GM12878 (cell line): ENCODE results near the gene C8B. TPM values are rescaled to one million over a fixed set of nuclear protein-coding genes. Genes with fewer than 3 reads are reported as not detected.

Source experiments
- ATAC-seq: fragments of 200-7000 bp; cut with Tn5 transposase; 3 replicates; pipeline ENCODE4 v1.9.1; 2020; ENCODE audit warnings: mild to moderate bottlenecking, moderate library complexity
- BruUV-seq: library from RNA; stranded (reverse); fragments of 400-500 nt; replicated peaks from 2 replicates; lab custom pipeline; 2021; lab: Mats Ljungman, UMichigan
- CTCF ChIA-PET: fragments of 300-600 bp; sonication (Branson Sonifier 250); formaldehyde crosslinking; extraction: SDS; loops from one replicate; lab custom pipeline; 2021; ENCODE audit warnings: inconsistent platforms; lab: Yijun Ruan, JAX
- POLR2A ChIA-PET: fragments of 350-600 bp; formaldehyde crosslinking; extraction: SDS; loops from one replicate; lab custom pipeline; 2021; ENCODE audit warnings: inconsistent platforms; lab: Charles Lee
- RAD21 ChIA-PET: fragments of 300-600 bp; sonication (Branson Sonifier 250); formaldehyde crosslinking; loops from one replicate; lab custom pipeline; 2023; ENCODE audit warnings: antibody characterized with exemption; ENCODE audit not compliant: unreplicated experiment; lab: Charles Lee
- SMC1A ChIA-PET: fragments of 300-600 bp; sonication (Branson Sonifier 250); formaldehyde crosslinking; loops from one replicate; lab custom pipeline; 2023; ENCODE audit not compliant: unreplicated experiment, uncharacterized antibody; lab: Charles Lee
- DNase-seq: peaks from one replicate; pipeline ENCODE4 v3.0.0-alpha.2; 2011; ENCODE audit warnings: low read depth, low spot score
- FAIRE-seq: peaks from 3 replicates; lab custom pipeline; 2011; peaks lifted over from hg19 to GRCh38; lab: Jason Lieb, UNC
- H2AFZ ChIP-seq: 2 replicates; pipeline ENCODE4 v1.6.0; 2011; ENCODE audit warnings: low read depth, low read length, control low read depth; ENCODE audit not compliant: control insufficient read depth
- H3K27ac ChIP-seq: 2 replicates; pipeline ENCODE4 v1.5.1; 2011; ENCODE audit warnings: control low read depth; ENCODE audit not compliant: control insufficient read depth, insufficient read depth
- H3K27me3 ChIP-seq, 2 experiments: replicated peaks in 1 of 2; 2 replicates each; pipeline versions ENCODE4 v1.6.0 to v1.6.1; 2011; ENCODE audit warnings: low read length in 1 of 2; ENCODE audit not compliant: control insufficient read depth in 2 of 2, insufficient read depth in 2 of 2
- H3K36me3 ChIP-seq, 2 experiments: 2 replicates each; pipeline ENCODE4 v1.5.1; 2011; ENCODE audit warnings: low read length in 1 of 2; ENCODE audit not compliant: control insufficient read depth in 2 of 2, insufficient read depth in 2 of 2
- H3K4me1 ChIP-seq: 2 replicates; pipeline ENCODE4 v1.6.1; 2011; ENCODE audit warnings: mild to moderate bottlenecking, low read length, moderate library complexity, mixed read lengths; ENCODE audit not compliant: control insufficient read depth, insufficient read depth
- H3K4me2 ChIP-seq: 2 replicates; pipeline ENCODE4 v1.6.0; 2011; ENCODE audit warnings: control low read depth; ENCODE audit not compliant: control insufficient read depth, insufficient read depth
- H3K4me3 ChIP-seq: fragments of 200-600 bp; sonication (generic); 2 replicates; pipeline ENCODE4 v1.5.1; 2016
- H3K79me2 ChIP-seq: 2 replicates; pipeline ENCODE4 v1.6.0; 2011; ENCODE audit warnings: low read length; ENCODE audit not compliant: control insufficient read depth, insufficient read depth
- H3K9ac ChIP-seq: 2 replicates; pipeline ENCODE4 v1.8.0; 2011; ENCODE audit warnings: low read length, control low read depth, mixed read lengths; ENCODE audit not compliant: control insufficient read depth, insufficient read depth
- H3K9me3 ChIP-seq: replicated peaks from 3 replicates; pipeline ENCODE4 v1.5.1; 2011; ENCODE audit warnings: mild to moderate bottlenecking, low read length; ENCODE audit not compliant: control insufficient read depth, insufficient read depth
- H4K20me1 ChIP-seq: 2 replicates; pipeline ENCODE4 v1.6.0; 2011; ENCODE audit not compliant: control insufficient read depth, insufficient read depth
- BACH1 ChIP-seq: fragments of 450-650 bp; IDR thresholded peaks from 2 replicates; pipeline ENCODE4 v1.6.1; 2017; ENCODE audit warnings: mild to moderate bottlenecking, borderline replicate concordance
- BMI1 ChIP-seq: fragments of 450-650 bp; IDR thresholded peaks from 2 replicates; pipeline ENCODE4 v1.6.1; 2016; ENCODE audit warnings: mild to moderate bottlenecking, moderate library complexity, borderline replicate concordance
- CBFB ChIP-seq: IDR thresholded peaks from 2 replicates; pipeline ENCODE4 v1.6.1; 2016; ENCODE audit warnings: antibody characterized with exemption, low read depth
- EED ChIP-seq: sonication (generic); IDR thresholded peaks from 2 replicates; pipeline ENCODE4 v1.6.1; 2016; ENCODE audit warnings: antibody characterized with exemption, low read depth
- ELK1 ChIP-seq: IDR thresholded peaks from 2 replicates; pipeline ENCODE4 v1.6.1; 2012; ENCODE audit warnings: low read depth, low read length, improper control_type of control experiment
- FOXK2 ChIP-seq: fragments of 450-650 bp; IDR thresholded peaks from 2 replicates; pipeline ENCODE4 v1.6.1; 2017; ENCODE audit warnings: mild to moderate bottlenecking, moderate library complexity
- GABPA ChIP-seq: IDR thresholded peaks from 2 replicates; pipeline ENCODE4 v1.6.1; 2014; ENCODE audit warnings: antibody characterized with exemption, low read depth, mild to moderate bottlenecking, inconsistent platforms
- JUNB ChIP-seq: IDR thresholded peaks from 2 replicates; pipeline ENCODE4 v1.6.1; 2016; ENCODE audit warnings: antibody characterized with exemption, mild to moderate bottlenecking
- LARP7 ChIP-seq: fragments of 450-650 bp; IDR thresholded peaks from 2 replicates; pipeline ENCODE4 v1.6.1; 2017; ENCODE audit warnings: mild to moderate bottlenecking
- MXI1 ChIP-seq: fragments of 150-350 bp; IDR thresholded peaks from 2 replicates; pipeline ENCODE4 v1.6.1; 2011; ENCODE audit warnings: low read depth, mild to moderate bottlenecking, inconsistent platforms, low read length, improper control_type of control experiment
- MYB ChIP-seq: fragments of 150-350 bp; IDR thresholded peaks from 2 replicates; pipeline ENCODE4 v1.6.1; 2014; ENCODE audit warnings: mild to moderate bottlenecking, low read depth, low read length, borderline replicate concordance
- PML ChIP-seq: IDR thresholded peaks from 2 replicates; pipeline ENCODE4 v1.6.1; 2012; ENCODE audit warnings: low read length, inconsistent platforms
- SMAD5 ChIP-seq: IDR thresholded peaks from 2 replicates; pipeline ENCODE4 v1.6.1; 2016; ENCODE audit warnings: antibody characterized with exemption, low read depth
- SUPT20H ChIP-seq: IDR thresholded peaks from 2 replicates; pipeline ENCODE4 v1.6.1; 2011; ENCODE audit warnings: low read depth, mild to moderate bottlenecking, low read length, moderate library complexity, borderline replicate concordance; ENCODE audit not compliant: control insufficient read depth
- ZNF274 ChIP-seq: IDR thresholded peaks from one replicate; pipeline ENCODE4 v1.8.0; 2011; ENCODE audit not compliant: insufficient read length, insufficient read depth
- WGBS: methylation state at CpG from one replicate; pipeline ENCODE4 v1.1.6; 2016; ENCODE audit warnings: low lambda C conversion rate; ENCODE audit not compliant: insufficient replicate concordance, insufficient coverage; ENCODE audit errors: missing lambda C conversion rate; 5-methylcytosine and 5-hydroxymethylcytosine counted together
- in situ Hi-C: fragments of 300-500 bp; cut with MboI; formaldehyde crosslinking; loops from 9 replicates; pipeline ENCODE4 v1.14.3; 2018; ENCODE audit warnings: mixed read lengths
- intact Hi-C: fragments of 100-400 bp; cut with micrococcal nuclease; formaldehyde crosslinking; loops from one replicate; pipeline ENCODE4 v1.14.2; 2022; ENCODE audit not compliant: unreplicated experiment
- polyA plus RNA-seq, 11 experiments: library from polyadenylated mRNA; depleted of rRNA in 4 of 11; unstranded in 6 of 11; stranded (reverse) in 5 of 11; fragments of >200 nt; fragmentation: Nextera tagmentation in 4 of 11; fragmentation: Illumina TruSeq in 1 of 11; extraction: Ambion mirVana in 4 of 11; extraction: Trizol in 1 of 11; gene quantifications; 1 replicate in 1 of 11; 2 replicates in 10 of 11; pipeline versions ENCODE4 v1.2.1 to v1.2.3, GENCODE V29; 2011 to 2016; ENCODE audit warnings: inconsistent platforms in 2 of 11, missing spikeins in 2 of 11, low read depth in 1 of 11
- total RNA-seq, 4 experiments: library from RNA; depleted of rRNA in 3 of 4; stranded (reverse); fragments of >200 nt in 3 of 4; fragmentation: Illumina TruSeq in 1 of 4; extraction: Trizol in 1 of 4; gene quantifications; 2 replicates each; pipeline versions ENCODE4 v1.2.1 to v1.2.3, GENCODE V29; 2013 to 2021

The C8B gene
- total and polyA plus RNA-seq, 10 of the 15 experiments (the other 5 are each of a cell fraction or from before 2014, with no cell fraction given), result not detected

- no peak overlapping the region for H3K9ac ChIP-seq
- DNase-seq, result no peak
- BruUV-seq, result no TSS peak
- 43% methylated on average over 3 of the region's 3 CpGs for WGBS
- SMC1A ChIA-PET, result no interaction called here
- H3K4me1 ChIP-seq, result no peaks in the 10 kb centered on the region
- no peak overlapping the region for H2AFZ ChIP-seq
- intact Hi-C loops, result no loop called here
- no peaks in the 10 kb centered on the region for H4K20me1 ChIP-seq
- TF ChIP-seq LARP7, result no peak
- TF ChIP-seq MXI1, result no peak
- TF ChIP-seq SMAD5, result no peak
- TF ChIP-seq ELK1, result no peak
- TF ChIP-seq SUPT20H, result no peak
- TF ChIP-seq PML, result no peak
- no peak for TF ChIP-seq ZNF274
- no peak for TF ChIP-seq GABPA
- no peak for TF ChIP-seq MYB
- TF ChIP-seq EED, result no peak
- TF ChIP-seq BMI1, result no peak
- no peak for TF ChIP-seq CBFB
- TF ChIP-seq JUNB, result no peak
- no peak for TF ChIP-seq FOXK2
- no peak for TF ChIP-seq BACH1
- TF ChIP-seq, all 136 proteins: peak for 0
- Histone ChIP-seq H3K4me2 (no peak overlapping the region), H3K36me3 (no peaks in the 10 kb centered on the region), H3K4me3 (no peak overlapping the region), H3K9me3 (no peaks in the 10 kb centered on the region), H3K27ac (no peak overlapping the region), H3K79me2 (no peaks in the 10 kb centered on the region), H3K27me3 (no peaks in the 10 kb centered on the region; a peak in 1 of 4 replicates)
- POLR2A ChIA-PET, result no interaction called here
- no peak for FAIRE-seq
- RAD21 ChIA-PET, result no interaction called here
- ATAC-seq, result no peak
- CTCF ChIA-PET, result no interaction called here
- in situ Hi-C loops, result no loop called here
Measured at GRCh38 chr1:56927986-56928385, 37.8 kb downstream of the C8B start.
